ENCODE results near the gene STXBP6. TPM values are rescaled to one million over a fixed set of nuclear protein-coding genes. Genes with fewer than 3 reads are reported as not detected.
"Not testable (repeated sequence)": the region's sequence is repeated elsewhere in the genome, so short reads cannot be mapped to it uniquely, and the experiment has no call there.

The STXBP6 gene
- total and polyA plus RNA-seq, 2 experiments from 2014 or later = 3.8 to 6.4 TPM

DNA sequence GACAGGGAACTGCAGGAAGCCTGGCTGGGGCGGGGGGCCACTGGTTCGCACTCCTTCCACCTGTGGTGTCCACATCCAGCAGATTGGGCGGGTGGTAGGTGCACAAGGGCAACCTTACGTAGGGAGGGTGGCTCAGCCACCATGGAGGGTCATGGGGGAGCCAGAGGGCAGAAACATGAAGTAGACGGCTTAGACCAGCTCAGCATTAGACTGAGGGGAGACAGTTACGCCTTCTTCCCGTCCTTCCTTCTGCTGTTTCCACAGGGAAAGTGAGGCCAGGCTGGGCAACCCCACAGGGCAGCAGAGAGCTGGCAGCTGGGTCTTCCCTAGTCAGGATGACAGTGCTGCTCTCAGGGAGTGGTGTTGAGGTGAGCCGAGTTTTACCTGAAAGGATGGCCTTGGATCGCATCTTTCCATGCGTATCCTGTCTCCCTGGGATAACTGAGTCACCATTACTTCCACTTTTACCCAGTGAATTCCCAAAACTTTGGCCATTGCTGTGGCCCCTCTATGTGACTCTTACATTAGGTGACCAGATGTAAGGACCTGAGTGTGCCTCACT, 245.9 kb downstream of the STXBP6 start:
- Histone ChIP-seq H3K27ac (no peak overlapping the region), H3K4me1 (ENCODE audit: low read depth) (no peaks in the 10 kb centered on the region), H3K9me3 (ENCODE audit: low read depth) (no peaks in the 10 kb centered on the region), H3K27me3 (peaks cover 36% of the 10 kb centered on the region), H3K4me3 (no peak overlapping the region), H3K36me3 (no peaks in the 10 kb centered on the region)
- TF ChIP-seq, protein P1, sequence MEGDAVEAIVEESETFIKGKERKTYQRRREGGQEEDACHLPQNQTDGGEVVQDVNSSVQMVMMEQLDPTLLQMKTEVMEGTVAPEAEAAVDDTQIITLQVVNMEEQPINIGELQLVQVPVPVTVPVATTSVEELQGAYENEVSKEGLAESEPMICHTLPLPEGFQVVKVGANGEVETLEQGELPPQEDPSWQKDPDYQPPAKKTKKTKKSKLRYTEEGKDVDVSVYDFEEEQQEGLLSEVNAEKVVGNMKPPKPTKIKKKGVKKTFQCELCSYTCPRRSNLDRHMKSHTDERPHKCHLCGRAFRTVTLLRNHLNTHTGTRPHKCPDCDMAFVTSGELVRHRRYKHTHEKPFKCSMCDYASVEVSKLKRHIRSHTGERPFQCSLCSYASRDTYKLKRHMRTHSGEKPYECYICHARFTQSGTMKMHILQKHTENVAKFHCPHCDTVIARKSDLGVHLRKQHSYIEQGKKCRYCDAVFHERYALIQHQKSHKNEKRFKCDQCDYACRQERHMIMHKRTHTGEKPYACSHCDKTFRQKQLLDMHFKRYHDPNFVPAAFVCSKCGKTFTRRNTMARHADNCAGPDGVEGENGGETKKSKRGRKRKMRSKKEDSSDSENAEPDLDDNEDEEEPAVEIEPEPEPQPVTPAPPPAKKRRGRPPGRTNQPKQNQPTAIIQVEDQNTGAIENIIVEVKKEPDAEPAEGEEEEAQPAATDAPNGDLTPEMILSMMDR (IDR thresholded peaks at IDR 0.05; ENCODE audit: low read depth, low read length) = no peak
- no peak for DNase-seq (ENCODE audit: low read depth in 1 of 2, low spot score in 1 of 2)

DNA sequence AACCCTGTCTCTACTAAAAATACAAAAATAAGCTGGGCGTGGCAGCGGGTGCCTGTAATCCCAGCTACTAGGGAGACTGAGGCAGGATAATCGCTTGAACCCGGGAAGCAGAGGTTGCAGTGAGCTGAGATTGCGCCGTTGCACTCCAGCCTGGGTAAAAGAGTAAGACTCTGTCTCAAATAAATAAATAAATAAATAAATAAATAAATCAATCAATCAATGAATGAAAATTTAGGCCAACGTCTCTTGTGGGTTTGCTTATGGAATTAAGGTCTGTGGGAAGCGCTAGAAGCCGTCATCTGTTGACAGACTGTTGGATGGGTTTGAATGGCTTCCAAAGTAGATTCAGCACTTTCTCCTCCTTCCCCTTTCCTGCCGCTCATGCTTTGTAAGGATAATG, 246.5 kb downstream of the STXBP6 start:
- DNase-seq (ENCODE audit: low read depth in 1 of 2, low spot score in 1 of 2); H3K4me1 ChIP-seq (ENCODE audit: low read depth); H3K36me3 ChIP-seq; H3K27ac ChIP-seq; H3K4me3 ChIP-seq; H3K9me3 ChIP-seq (ENCODE audit: low read depth): not testable (repeated sequence)
- peaks cover 31% of the 10 kb centered on the region for H3K27me3 ChIP-seq

DNA sequence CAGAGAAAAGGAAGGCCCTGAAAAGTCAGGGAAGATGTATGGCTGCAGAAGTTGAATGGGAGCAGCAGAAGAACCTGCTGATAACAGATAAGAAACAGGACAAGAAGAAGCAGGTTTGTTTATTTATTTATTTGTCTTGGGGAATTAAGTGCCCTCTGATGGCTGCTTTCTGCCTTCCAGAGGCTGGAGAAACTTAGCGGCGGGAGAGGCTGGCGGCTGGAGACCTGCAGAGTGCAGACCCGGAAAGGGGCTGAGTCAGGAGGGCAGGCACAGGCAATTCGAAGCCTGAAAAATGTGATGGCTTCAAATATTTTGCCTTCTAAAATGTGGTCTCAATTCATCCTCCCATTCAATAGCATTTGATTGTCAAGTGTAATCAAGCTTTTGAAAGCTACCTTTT, 247.7 kb downstream of the STXBP6 start:
- Histone ChIP-seq H3K4me3 (no peak overlapping the region), H3K9me3 (ENCODE audit: low read depth) (no peaks in the 10 kb centered on the region), H3K36me3 (no peaks in the 10 kb centered on the region), H3K27me3 (peaks cover 21% of the 10 kb centered on the region), H3K4me1 (ENCODE audit: low read depth) (no peaks in the 10 kb centered on the region), H3K27ac (no peak overlapping the region)
- TF ChIP-seq, protein P1 (IDR thresholded peaks at IDR 0.05; ENCODE audit: low read depth, low read length) = no peak
- DNase-seq (ENCODE audit: low read depth in 1 of 2, low spot score in 1 of 2) = no peak

DNA sequence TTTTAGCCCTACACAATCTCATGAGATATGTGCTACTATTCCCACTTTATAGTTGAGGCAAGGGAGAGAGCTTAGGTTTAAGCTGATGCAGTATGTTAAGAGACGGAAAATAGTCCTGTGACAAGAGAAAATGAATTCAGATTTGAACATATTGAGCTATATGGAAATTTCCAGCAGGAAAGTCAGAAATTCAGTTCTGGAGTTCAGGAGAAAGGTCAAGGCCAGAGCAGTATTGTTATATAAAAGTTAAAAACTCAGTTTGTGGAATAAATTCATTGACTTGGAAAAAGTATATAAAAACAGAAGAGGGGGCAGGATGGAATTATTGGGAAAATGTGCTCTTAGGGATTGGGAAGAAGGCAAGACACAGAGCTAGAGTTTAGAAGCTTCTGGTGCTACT, 248.9 kb downstream of the STXBP6 start:
- Histone ChIP-seq H3K4me3 (no peak overlapping the region), H3K27me3 (peaks cover 21% of the 10 kb centered on the region), H3K36me3 (no peaks in the 10 kb centered on the region), H3K9me3 (ENCODE audit: low read depth) (no peaks in the 10 kb centered on the region), H3K27ac (no peak overlapping the region), H3K4me1 (ENCODE audit: low read depth) (no peaks in the 10 kb centered on the region)
- TF ChIP-seq, protein P1 (IDR thresholded peaks at IDR 0.05; ENCODE audit: low read depth, low read length) = no peak
- no peak for DNase-seq (ENCODE audit: low read depth in 1 of 2, low spot score in 1 of 2)

DNA sequence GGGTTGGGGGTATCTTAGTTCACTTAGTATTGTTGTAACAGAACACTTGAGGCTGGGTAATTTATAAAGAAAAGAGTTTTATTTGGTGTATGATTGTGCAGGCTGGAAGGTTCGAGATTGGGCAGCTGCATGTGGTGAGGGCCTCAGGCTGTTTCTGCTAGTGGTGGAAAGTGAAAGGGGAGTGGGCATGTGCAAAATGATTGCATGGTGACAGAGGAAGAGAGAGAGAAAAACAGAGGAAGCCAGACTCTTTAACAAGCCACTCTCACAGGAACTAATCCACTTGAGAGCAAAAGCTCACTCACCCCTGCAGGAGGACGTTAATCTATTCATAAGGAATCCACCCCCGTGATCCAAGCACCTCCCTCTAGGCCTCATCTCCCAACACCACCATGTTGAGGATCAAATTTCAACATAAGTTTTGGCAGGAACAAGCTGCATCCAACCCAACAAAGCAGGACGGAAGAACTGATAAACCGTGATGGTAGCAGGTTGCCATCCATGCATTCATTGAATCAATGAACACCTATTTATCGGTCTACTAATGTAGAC, 251.0 kb downstream of the STXBP6 start:
- Histone ChIP-seq H3K9me3 (ENCODE audit: low read depth) (no peaks in the 10 kb centered on the region), H3K4me1 (ENCODE audit: low read depth) (no peaks in the 10 kb centered on the region), H3K27ac (no peak overlapping the region), H3K4me3 (no peak overlapping the region), H3K36me3 (no peaks in the 10 kb centered on the region), H3K27me3 (peaks cover 10% of the 10 kb centered on the region)
- no peak for DNase-seq (ENCODE audit: low read depth in 1 of 2, low spot score in 1 of 2)
- TF ChIP-seq, protein P1 (IDR thresholded peaks at IDR 0.05; ENCODE audit: low read depth, low read length) = no peak

DNA sequence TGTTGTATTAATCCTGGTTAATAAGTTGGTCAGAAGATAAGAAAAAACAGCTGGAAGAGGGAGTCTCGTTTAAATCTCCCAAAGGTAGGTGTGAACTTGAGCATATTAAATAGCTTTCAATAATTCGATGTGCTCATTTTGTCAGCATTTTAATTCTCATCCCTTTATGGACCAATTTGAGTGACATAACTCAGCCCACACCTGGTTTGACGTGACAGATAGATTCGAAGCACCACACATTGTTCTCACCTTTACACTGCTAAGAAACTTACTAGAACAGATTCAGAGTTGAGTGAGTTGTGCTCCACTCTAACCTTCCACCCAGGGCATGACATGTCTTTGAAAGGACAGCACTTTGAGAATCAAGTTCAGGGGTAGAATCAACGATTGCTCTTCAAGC, 254.5 kb downstream of the STXBP6 start:
- H3K27me3 ChIP-seq = no peaks in the 10 kb centered on the region
- no peaks in the 10 kb centered on the region for H3K9me3 ChIP-seq (ENCODE audit: low read depth)
- no peak overlapping the region for H3K4me3 ChIP-seq
- TF ChIP-seq, protein P1 (IDR thresholded peaks at IDR 0.05; ENCODE audit: low read depth, low read length) = no peak
- no peaks in the 10 kb centered on the region for H3K4me1 ChIP-seq (ENCODE audit: low read depth)
- no peaks in the 10 kb centered on the region for H3K36me3 ChIP-seq
- H3K27ac ChIP-seq = no peak overlapping the region
- DNase-seq (ENCODE audit: low read depth in 1 of 2, low spot score in 1 of 2) = no peak

Measured in cardiac muscle cell (in vitro differentiated cells and primary cell).